Muscle layer of duodenum (tissue), 2 donors: Measurements from ENCODE around the gene PIGT.
A peak's percentile ranks its signal among the peaks of the same experiment; 100 is the strongest.
"Not testable (repeated sequence)": the region's sequence is repeated elsewhere in the genome, so short reads cannot be mapped to it uniquely, and the experiment has no call there.

ENCODE experiments used
- H3K27ac ChIP-seq: one replicate; pipeline ENCODE4 v1.7.0; 2013; ENCODE audit warnings: mild to moderate bottlenecking, low read length
- H3K27me3 ChIP-seq: one replicate; pipeline ENCODE4 v1.7.0; 2013; ENCODE audit warnings: low read depth, mild to moderate bottlenecking, control low read depth, low read length
- H3K36me3 ChIP-seq, 2 donors: one replicate each; pipeline ENCODE4 v1.7.0; 2013; ENCODE audit warnings: low read length in 2 of 2, control low read depth in 1 of 2, mild to moderate bottlenecking in 1 of 2; ENCODE audit not compliant: insufficient read depth in 2 of 2, control insufficient read depth in 1 of 2
- H3K4me1 ChIP-seq, 2 donors: one replicate each; pipeline ENCODE4 v1.7.0; 2013; ENCODE audit warnings: low read length in 2 of 2, mild to moderate bottlenecking in 2 of 2, control low read depth in 1 of 2, moderate library complexity in 1 of 2; ENCODE audit not compliant: insufficient read depth in 2 of 2, control insufficient read depth in 1 of 2
- H3K4me3 ChIP-seq, 2 donors: one replicate each; pipeline ENCODE4 v1.7.0; 2013; ENCODE audit warnings: low read length in 2 of 2, low read depth in 1 of 2, mild to moderate bottlenecking in 1 of 2
- H3K9me3 ChIP-seq, 2 donors: one replicate each; pipeline ENCODE4 v1.7.0; 2013; ENCODE audit warnings: low read length in 2 of 2, control low read depth in 1 of 2, mild to moderate bottlenecking in 1 of 2; ENCODE audit not compliant: control insufficient read depth in 1 of 2
- donor health status: healthy.

The PIGT gene

GRCh38 chr20:45467861-45468260 lies 51.9 kb downstream of the PIGT start:
- Histone ChIP-seq H3K36me3 (no peaks in the 10 kb centered on the region), H3K9me3 (no peaks in the 10 kb centered on the region), H3K4me1 (peaks cover 0 to 20% of the 10 kb centered on the region in 2 donors), H3K4me3 (no peak overlapping the region), H3K27ac (no peak overlapping the region), H3K27me3 (peaks cover 14% of the 10 kb centered on the region)

GRCh38 chr20:45469336-45470261 lies 53.7 kb downstream of the PIGT start, which contains the start of gene WFDC2:
Gene WFDC2 (plus strand): TSS chr20:45469753. CDS start chr20:45469782, 29 bp downstream.
- Histone ChIP-seq H3K27ac (no peak within 1 kb of the TSS), H3K4me1 (peaks cover 0 to 20% of the 10 kb centered on the region in 2 donors), H3K4me3 (peak within 1 kb of the TSS; percentile 57 to 75), H3K36me3 (no peaks in the 10 kb centered on the region), H3K9me3 (no peaks in the 10 kb centered on the region), H3K27me3 (peaks cover 10% of the 10 kb centered on the region)

- H3K27me3 ChIP-seq, result peaks cover 10% of the 10 kb centered on the region
- H3K9me3 ChIP-seq, result no peaks in the 10 kb centered on the region
- peak overlapping the region; percentile 57 to 75 for H3K4me3 ChIP-seq
- H3K36me3 ChIP-seq, result no peaks in the 10 kb centered on the region
- peaks cover 0 to 20% of the 10 kb centered on the region in 2 donors for H3K4me1 ChIP-seq
- H3K27ac ChIP-seq, result no peak overlapping the region
Measured at GRCh38 chr20:45470262-45470931, 54.5 kb downstream of the PIGT start.

- Histone ChIP-seq H3K27ac (peak overlapping the region; percentile 39), H3K9me3 (no peaks in the 10 kb centered on the region), H3K36me3 (no peaks in the 10 kb centered on the region), H3K4me1 (peaks cover 0 to 20% of the 10 kb centered on the region in 2 donors), H3K27me3 (peaks cover 10% of the 10 kb centered on the region), H3K4me3 (peak overlapping the region; percentile 57 to 75)
Measured at GRCh38 chr20:45470937-45471336, 55.0 kb downstream of the PIGT start.

GRCh38 chr20:45472286-45472685 lies 56.3 kb downstream of the PIGT start:
- H3K4me3 ChIP-seq, H3K36me3 ChIP-seq, H3K27me3 ChIP-seq, H3K27ac ChIP-seq, H3K9me3 ChIP-seq: not testable (repeated sequence)
- H3K4me1 ChIP-seq, result peaks cover 0 to 20% of the 10 kb centered on the region in 2 donors
